ENCODE data around the gene PIP4K2C.
A peak's percentile ranks its signal among the peaks of the same experiment; 100 is the strongest.
"Not testable (repeated sequence)": the region's sequence is repeated elsewhere in the genome, so short reads cannot be mapped to it uniquely, and the experiment has no call there.

PIP4K2C gene

DNA sequence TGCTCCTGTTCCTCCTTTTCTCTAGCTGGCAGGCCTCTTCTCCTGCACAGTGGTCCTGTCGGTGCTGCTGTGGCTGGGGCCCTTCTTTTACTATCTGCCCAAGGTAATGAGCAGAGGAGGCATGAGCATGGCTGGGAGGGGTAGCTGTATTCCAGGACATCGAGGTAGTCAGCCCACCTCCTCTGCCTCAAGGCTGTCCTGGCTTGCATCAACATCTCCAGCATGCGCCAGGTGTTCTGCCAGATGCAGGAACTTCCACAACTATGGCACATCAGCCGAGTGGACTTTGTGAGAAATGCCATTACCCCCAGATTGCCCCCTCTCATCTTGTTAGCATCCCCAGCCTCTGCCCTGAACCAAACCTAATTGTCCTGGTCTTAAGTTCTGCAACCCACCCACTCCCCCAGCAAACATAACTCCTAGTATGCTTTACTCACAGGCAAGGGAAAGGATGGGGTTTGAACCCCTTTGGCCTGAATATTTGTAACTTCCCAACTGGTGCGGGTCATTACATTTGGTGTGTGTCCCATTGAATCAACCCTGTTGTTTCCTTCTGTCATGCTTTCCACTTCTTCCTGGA is 32.9 kb downstream of the PIP4K2C start:
- DNase-seq: no peak

GRCh38 chr12:57624441-57625220 is 33.6 kb downstream of the PIP4K2C start:
- no peak for DNase-seq

DNA sequence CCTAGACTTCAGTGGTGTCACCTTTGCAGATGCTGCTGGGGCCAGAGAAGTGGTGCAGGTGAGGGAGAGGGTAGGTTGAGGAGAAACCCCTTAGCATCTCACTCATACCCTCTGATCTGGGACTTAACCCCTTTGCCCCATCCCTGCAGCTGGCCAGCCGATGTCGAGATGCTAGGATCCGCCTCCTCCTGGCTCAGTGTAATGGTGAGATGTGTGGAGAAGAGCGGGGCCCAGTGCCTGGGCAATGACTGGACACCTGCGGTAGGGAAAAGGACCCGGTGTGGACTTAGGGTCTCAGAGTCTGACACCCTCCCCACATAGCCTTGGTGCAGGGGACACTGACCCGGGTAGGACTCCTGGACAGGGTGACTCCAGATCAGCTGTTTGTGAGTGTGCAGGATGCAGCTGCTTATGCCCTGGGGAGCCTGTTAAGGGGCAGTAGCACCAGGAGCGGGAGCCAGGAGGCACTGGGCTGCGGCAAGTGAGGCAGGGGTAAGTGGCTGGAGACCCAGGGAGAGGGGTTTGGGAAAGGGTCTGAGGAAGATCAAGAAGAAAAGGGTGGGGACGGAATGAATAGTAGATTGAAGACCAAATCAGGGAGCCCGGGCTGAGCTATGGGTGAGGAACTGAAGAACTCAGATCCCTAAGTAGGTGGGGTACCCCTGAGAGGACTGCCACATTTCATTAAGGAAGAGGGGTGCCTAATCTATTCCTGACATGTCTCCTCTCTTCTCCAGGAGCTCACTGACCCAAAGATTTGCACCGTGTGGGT is 34.5 kb downstream of the PIP4K2C start:
- DNase-seq: no peak

- no peak for DNase-seq
These were observed 35.3 kb downstream of the PIP4K2C start for GRCh38 chr12:57626111-57626920.

GRCh38 chr12:57626921-57627445 is 36.0 kb downstream of the PIP4K2C start:
- DNase-seq: no peak

DNA sequence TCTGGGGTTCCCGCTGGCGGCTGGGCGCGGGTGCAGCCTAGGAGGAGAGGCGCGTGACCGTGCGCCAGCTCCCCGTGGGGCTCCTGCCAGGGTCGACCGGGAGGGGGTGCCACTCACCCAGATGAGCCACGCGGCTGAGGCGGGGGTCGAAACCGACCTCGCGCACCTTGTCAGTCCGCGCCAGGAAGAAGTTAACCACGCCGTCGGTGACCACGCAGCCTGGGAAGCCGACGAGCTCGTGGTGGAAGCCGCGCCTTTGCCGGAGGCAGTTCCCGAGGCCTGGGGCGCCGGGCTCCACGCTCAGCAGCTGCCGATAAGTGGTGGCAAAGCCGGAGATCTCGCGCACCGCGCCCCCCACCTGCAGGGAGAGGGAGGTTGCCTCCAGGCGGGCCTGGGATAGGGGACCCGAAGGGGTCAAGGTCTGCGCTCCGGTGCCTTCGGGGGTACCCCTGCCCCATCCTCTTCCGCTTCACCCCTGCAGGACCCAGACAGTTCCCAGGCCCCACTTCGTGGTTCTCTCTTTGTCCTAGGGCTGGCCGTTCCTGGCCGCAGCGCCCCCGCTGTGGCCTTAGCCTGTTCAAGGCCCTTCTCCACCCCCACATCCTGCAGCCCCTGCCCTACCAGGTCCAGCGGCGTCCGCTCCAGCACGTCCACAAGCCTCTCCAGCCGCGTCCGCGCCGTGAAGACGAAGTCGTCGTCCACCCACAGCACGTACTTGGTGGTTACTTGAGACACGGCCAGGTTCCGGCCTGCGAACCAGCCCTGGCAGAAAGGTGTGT is 36.7 kb downstream of the PIP4K2C start:
- DNase-seq: peak in 1 of 2 donors; percentile 17

DNA sequence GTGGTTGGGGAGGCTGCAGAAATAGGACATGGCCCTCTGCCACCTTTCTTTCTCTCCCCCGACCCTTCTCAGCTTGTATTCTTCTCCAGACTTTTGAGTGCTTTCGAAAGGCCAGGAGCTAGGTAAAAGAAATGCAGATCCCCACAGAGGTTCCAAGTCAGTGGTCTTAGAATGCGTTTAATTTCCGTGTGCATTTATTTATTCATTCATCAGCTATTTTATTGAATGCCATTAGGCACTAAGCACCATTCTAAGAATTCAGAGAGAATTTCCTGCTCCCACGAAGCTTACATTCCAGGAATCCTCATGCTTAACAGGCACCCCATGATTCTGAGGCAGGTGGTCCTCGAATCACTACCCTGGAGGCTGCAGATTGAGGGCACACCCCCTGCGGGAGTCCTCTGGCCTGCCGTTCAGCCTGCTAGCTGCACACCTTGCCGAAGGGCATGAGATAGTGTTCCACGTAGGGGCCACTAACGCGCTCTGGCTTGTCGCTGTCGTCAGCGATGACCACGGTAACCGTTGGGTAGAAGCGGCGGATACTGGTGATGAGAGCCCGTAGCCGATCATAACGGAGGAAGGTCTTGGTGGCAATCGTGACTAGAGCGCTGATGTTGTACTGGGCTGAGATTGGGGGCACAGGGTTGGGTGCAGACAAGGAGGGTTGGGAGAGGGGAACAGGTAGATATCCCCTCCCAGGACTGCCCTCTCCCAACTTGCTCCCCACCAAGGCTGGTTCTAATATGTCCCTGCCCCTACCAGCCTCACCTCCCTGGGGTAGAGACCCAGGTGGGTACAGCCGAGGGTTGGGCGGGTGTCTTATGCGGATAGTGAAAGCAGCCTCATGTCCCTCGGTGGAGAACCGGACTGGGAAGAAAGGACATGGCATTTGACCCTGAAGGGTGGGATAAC is 37.5 kb downstream of the PIP4K2C start:
- DNase-seq: no peak

- DNase-seq: no peak
These were observed 39.0 kb downstream of the PIP4K2C start for GRCh38 chr12:57629897-57630471.

- no peak for DNase-seq
These were observed 40.0 kb downstream of the PIP4K2C start for GRCh38 chr12:57630891-57631433.

DNA sequence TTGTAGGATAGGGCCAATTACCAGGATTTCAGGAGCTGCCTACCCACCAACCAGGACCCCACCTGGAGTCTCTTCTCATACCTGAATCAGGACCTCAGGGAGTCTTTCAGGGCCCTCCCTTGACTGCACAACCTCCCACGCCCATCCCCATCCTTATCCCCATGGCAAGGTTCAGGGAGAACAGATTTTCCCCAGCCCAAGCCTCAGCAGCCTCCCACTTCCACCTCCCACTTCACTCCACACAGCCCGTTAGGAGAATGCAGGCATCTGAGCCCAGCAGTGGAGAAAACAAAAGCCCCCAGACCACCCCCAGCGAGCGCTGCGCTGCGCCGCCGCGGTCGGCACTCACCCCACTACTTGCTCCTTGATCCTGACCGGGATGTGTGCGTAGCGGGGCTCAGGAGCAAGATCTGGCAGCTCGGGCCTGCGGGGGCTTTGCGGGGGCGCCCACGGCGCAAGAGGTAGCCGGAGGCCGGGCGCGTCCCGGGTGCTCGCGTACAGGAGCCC is 40.6 kb downstream of the PIP4K2C start:
- DNase-seq: no peak

- DNase-seq: no peak
These were observed 41.3 kb downstream of the PIP4K2C start for GRCh38 chr12:57632073-57632957.

DNA sequence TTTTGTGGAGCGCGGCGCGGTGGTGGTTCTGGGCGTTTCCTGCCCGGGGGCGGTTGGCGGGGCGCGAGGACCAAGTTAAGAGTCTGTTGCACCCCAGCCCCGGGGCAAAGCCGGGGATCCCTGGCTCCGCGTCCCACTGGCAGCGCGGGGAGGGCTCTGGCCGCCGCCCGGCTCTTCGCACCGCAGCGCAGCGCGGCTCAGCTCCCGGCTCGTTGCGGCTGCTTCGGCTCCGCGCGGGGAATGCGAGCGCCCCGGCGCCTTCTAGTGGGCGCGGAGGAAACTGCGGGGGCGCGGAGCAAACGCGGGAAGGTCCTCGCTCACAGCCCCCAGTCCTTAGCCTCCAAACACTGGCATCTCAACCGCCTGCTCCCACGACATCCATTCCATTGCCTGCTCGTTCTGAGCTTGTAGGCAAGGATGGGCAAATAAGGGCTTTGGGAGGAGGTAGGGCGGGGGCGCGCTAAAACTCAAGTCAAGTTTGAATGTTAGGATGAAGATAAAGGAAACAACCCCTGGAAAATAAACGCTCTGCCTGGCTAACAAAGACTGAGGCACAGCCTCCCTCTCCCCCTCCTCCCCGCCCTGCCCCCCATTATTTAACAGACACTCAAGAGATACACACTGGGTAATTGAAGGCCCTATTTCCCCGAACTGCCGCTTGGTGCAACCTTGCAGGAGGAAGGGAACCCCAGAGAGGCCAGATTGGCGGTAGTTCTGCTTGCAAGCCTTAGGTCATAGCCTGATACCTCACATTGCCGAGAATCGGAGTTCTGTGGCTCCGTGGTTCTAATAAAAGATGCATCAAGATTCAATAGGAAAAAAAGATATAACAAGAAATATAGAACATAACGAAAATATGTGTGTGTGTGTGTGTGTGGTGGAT is 42.2 kb downstream of the PIP4K2C start, which contains the start of gene B4GALNT1:
TSS of gene B4GALNT1 (minus strand) at position 244 of the 883 bp plus-strand sequence. CDS start 1,069 bp downstream, outside the sequence.
- DNase-seq: peak; percentile 36 to 60

GRCh38 chr12:57636731-57637130 is 45.7 kb downstream of the PIP4K2C start:
- not testable (repeated sequence) for DNase-seq

- no peak for DNase-seq
These were observed 46.4 kb downstream of the PIP4K2C start for GRCh38 chr12:57637364-57637763.

GRCh38 chr12:57638096-57638495 is 47.1 kb downstream of the PIP4K2C start:
- DNase-seq: no peak

DNA sequence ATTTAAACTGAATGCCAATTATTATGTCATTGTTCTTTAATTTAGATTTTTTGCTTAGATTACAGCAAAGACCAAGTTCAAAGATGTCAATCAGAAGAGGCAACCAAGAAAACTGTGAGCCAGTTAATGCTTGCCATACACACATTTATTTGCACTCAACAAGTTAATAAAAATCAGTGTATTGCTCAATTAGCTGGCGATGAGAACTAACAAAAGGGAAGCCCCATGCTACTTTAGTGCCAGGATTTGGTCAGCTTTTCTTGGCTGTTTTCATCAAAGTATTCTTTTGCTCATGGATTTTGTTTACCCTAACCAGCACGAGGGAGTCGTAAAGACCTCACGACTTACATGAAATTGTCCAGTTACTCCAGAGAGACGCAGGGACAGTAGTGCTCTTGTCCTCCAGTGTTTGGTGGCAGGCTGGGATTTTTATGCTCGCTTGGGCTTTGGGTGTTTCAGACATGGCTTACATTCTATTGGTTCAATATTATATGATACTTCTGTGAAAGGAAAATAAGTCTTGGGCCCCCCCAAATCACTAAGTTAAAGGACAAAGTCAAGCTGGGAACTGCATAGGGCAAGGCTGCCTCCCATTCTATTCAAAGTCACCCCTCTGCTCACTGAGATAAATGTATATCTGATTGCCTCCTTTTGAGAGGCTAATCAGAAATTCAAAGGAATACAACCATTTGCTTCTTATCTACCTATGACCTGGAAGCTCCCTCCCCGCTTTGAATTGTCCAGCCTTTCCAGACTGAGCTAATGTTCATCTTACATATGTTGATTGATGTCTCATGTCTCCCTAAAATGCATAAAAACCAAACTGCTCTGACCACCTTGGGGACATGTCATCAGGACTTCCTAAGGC is 49.4 kb downstream of the PIP4K2C start:
- DNase-seq: no peak
